Measurements from ENCODE around the gene SNAPC2.

Gene SNAPC2

DNA sequence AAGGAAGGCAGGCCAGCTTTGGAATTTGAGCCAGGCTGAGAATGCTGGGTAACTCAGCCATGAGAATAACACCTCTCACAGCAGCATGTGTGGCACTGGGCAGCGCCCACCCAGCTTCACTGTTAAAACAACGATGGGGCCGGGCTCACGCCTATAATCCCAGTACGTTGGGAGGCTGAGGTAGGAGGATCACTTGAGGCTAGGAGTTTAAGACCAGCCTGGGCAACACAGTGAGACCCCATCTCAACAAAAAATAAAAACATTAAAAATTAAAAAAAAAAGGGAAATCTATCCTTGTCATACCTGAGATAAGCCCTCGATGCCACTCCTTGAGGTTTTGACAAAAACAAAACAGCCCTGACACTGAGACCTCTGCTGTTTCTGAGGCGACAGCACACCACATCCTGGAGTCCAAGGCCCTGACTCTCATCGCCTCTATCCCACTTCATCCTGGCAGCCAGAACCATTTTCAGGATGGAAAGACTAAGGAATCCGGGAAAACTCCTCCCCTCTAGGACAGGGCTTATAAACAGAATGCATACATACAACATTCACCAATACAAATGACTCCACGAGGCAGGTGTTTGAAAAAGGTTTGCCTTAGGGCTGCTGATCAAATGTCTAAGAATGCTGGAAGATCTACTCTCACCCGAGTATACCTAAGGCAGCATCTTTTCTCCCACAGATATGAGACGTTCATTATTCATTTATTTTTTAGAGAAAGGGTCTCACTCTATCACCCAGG lies 46.0 kb downstream of the SNAPC2 start:
- no peak overlapping the region for H3K27ac ChIP-seq
- TF ChIP-seq, protein P1, sequence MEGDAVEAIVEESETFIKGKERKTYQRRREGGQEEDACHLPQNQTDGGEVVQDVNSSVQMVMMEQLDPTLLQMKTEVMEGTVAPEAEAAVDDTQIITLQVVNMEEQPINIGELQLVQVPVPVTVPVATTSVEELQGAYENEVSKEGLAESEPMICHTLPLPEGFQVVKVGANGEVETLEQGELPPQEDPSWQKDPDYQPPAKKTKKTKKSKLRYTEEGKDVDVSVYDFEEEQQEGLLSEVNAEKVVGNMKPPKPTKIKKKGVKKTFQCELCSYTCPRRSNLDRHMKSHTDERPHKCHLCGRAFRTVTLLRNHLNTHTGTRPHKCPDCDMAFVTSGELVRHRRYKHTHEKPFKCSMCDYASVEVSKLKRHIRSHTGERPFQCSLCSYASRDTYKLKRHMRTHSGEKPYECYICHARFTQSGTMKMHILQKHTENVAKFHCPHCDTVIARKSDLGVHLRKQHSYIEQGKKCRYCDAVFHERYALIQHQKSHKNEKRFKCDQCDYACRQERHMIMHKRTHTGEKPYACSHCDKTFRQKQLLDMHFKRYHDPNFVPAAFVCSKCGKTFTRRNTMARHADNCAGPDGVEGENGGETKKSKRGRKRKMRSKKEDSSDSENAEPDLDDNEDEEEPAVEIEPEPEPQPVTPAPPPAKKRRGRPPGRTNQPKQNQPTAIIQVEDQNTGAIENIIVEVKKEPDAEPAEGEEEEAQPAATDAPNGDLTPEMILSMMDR (conservative IDR thresholded peaks at IDR 0.05), result no peak

DNA sequence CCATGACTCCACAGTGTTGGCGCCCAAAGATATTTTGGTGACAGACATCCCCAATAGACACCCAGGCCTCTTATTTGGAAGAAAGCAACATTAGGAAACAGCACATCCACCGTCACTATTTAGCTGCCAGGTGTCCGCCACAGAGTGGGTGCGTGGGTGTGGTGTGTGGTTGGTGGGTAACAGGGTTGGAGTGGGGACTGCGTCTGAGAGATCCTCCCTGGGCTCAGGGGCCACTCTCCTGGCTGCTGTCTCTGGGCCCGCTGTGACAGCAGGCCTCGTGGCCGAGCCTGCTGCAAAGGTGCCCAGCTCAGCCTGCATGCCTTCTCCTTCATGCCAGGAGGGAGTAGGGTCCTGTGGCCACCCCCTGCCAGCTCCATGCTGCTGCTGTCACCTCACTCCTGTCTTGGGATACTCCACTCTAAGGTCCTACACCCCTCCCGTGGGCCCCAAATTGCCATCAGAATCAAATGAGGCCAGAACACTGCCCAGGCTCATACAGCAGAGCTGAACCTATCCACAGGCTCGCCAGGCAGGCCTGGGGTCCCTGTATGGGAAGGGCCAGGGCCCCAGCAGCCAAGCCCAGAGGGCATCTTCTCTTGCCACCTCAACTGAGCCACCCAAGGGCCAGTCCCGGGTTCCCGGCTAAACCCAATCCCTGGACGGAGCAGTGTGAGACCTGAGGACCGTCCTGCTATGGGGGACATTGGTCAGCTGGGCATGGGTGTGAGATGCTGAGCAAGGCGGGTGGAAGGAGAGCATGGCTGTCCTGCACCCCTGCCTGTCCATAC lies 48.1 kb downstream of the SNAPC2 start:
- TF ChIP-seq, protein P1 (conservative IDR thresholded peaks at IDR 0.05), result no peak
- no peak overlapping the region for H3K27ac ChIP-seq

DNA sequence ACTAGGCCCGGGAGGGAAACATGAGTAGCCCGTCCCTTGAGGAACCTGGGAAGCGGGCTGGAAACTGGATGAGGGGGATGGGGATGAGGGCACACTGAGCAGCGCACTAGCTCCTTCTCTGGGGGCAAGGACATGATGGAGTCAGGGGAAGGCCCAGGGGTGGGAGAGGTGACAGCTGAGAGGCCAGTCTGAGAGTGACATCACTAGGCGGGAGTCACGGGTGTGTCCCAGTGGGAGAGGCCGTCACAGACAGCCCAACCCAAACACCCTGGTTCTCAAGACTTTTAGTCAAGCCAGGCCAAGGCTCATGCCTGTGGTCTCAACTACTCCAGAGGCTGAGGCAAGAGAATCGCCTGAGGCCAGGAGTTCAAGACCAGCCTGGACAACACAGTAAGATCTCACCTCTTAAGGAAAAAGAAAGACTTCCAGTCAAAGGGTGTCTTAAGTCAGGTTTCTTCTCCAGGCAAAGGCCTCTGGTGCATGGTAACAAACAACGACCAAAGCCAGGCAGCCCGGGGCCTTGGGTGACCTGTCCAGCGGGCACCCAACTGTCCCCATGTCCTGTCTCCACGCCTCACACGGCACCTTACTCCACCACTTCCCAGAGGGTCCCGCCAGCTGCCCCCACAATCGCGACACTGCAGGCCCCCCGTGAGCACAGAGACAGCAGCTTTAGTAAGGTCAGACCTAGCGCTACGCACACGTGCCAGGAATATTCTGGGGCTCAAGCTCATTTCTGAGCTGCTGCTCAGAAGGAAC lies 48.8 kb downstream of the SNAPC2 start:
- TF ChIP-seq, protein P1 (conservative IDR thresholded peaks at IDR 0.05), result no peak
- H3K27ac ChIP-seq, result no peak overlapping the region

DNA sequence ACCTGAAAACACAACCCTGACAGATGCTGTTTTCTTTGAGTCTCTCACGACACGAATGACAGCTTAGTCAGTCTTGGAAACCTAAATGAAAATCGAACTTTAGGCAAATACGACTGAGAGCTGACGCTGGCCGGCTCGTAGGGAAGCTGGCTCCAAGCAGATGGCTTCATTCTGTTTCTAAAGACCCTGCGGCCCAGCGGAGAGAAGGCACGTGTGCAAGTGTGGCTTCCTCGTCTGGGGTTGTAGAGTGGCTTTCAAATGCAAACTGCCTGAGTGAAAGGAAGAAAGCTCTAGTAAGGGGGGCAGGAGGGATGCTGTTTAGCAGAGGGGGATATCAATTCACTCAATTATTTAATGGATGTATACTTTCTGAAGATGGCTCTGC lies 49.4 kb downstream of the SNAPC2 start:
- TF ChIP-seq, protein P1 (conservative IDR thresholded peaks at IDR 0.05), result no peak
- no peak overlapping the region for H3K27ac ChIP-seq

DNA sequence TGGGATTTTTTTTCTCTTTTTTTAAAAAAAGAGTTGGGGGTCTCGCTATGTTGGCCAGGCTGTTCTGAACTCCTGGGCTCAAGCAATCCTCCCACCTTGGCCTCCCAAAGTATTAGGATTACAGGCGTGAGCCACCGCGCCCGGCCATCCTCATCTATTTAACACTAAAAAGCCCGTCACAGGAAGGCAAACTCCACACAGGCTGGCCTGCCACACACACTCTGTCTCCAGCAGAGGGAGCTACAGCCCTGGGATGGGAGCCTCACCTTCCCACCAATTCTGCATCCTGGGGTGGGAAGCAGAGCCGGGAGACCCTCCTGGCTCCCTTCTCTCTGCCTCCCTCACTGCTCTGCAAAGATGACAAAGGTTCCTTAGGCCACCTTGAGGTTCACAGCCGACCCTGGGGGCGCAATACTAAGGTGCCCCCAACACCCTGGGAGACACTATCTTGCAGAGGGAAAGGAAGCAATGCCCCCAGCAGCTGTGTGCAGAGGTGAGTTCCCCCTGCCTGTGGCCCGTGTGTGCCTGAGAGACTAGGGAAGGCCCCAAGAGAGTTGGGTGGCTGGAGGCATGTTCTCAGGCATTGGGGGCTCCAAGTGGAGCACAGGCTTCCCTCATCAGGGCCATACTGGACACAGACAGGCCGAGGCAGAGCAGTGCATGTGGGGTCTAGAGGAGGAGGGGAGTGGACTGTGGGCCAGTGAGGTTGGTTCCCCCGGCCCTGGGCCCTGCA lies 50.7 kb downstream of the SNAPC2 start:
- TF ChIP-seq, protein P1 (conservative IDR thresholded peaks at IDR 0.05), result peak; percentile 80
- no peak overlapping the region for H3K27ac ChIP-seq

DNA sequence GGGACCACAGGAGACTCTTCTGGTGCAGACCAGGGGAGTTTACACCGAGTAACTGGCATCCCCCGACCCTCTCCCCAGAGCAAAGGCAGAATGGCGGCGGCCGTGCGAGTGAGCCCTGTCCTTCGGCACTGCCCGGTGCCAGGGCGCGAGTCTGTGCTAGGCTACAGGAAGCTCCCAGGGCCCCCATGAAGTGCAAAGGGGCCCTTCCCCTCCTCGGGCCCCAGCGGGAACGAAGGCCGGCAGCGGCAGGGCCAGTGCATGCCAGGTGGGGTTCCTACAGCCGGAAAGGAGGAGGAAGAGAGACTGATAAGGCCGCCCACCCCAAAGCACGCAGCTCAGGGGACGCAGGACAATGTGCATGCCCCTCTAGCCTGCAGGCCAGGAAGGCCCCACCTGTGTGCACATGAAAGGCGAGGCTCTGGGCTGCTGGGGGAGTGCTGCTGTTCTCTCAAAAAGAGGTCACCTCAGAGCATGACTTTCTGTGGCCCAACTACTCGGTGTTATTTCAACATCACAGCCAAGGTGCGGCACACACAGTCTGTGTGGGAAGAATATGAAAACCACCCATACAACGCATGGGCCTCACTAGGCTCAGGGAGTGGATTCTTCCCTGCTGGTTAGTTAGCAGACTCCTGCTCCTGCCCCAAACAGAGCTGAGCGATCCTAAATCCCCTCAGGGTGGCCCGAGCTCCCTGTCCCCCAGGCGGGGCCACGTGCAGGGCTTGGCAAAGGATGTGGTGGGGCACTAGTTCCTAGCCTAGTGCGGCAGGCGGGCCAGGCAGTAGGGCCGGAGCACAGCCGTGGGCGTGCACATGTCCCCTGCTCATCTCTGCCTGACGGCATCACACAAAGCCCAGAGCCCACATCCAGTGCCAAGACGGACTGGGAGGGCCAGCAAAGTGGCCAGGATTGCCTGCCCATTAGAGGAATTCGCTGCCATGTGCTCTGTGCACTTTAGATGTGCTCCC lies 51.7 kb downstream of the SNAPC2 start:
- no peak overlapping the region for H3K27ac ChIP-seq
- TF ChIP-seq, protein P1 (conservative IDR thresholded peaks at IDR 0.05), result no peak

Measured in VCaP (cell line).